ENCODE data around the gene TMTC2.

The TMTC2 gene

GRCh38 chr12:82650627-82651337, 35.9 kb upstream of the TMTC2 start:
- DNase-seq (ENCODE audit: extremely low read depth, low read depth): peak; percentile 27
- no peak overlapping the region for H3K4me3 ChIP-seq (replicated peaks; ENCODE audit: low read depth, low read length)
- no peak for TF ChIP-seq CTCF (IDR thresholded peaks at IDR 0.05; ENCODE audit: low read depth, low read length, missing control alignments)

- TF ChIP-seq CTCF (IDR thresholded peaks at IDR 0.05; ENCODE audit: low read depth, low read length, missing control alignments): no peak
- no peak overlapping the region for H3K4me3 ChIP-seq (replicated peaks; ENCODE audit: low read depth, low read length)
Observed at GRCh38 chr12:82651489-82651888, 35.2 kb upstream of the TMTC2 start.

GRCh38 chr12:82652071-82652470, 34.6 kb upstream of the TMTC2 start:
- H3K4me3 ChIP-seq (replicated peaks; ENCODE audit: low read depth, low read length): no peak overlapping the region
- no peak for TF ChIP-seq CTCF (IDR thresholded peaks at IDR 0.05; ENCODE audit: low read depth, low read length, missing control alignments)
- no peak for DNase-seq (ENCODE audit: extremely low read depth, low read depth)

More at GRCh38 chr12:82651489-82651888, 35.2 kb upstream of the TMTC2 start:
- no peak for DNase-seq (ENCODE audit: extremely low read depth, low read depth)

DNA sequence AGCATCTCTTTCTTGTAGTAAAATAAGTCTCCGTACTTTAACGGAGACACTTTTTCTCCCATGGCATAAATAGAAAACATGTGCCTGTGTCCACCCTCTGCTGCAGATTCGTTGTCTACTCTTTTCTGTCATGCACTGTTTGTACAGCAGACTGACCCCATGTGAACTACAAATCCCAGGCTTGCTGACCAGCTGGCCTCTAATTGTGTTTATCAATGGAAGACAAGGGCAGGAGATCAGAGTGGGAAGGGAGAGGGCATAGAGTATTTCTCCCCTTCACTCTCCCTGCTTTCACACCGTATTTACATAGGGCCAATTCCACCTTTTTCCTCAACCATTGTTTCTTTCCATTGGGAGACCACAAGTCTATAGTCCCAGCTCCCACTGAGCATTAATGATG, 31.0 kb upstream of the TMTC2 start:
- TF ChIP-seq CTCF (IDR thresholded peaks at IDR 0.05; ENCODE audit: low read depth, low read length, missing control alignments): no peak
- no peak overlapping the region for H3K4me3 ChIP-seq (replicated peaks; ENCODE audit: low read depth, low read length)
- DNase-seq (ENCODE audit: extremely low read depth, low read depth): no peak

- H3K4me3 ChIP-seq (replicated peaks; ENCODE audit: low read depth, low read length): no peak overlapping the region
- no peak for TF ChIP-seq CTCF (IDR thresholded peaks at IDR 0.05; ENCODE audit: low read depth, low read length, missing control alignments)
- no peak for DNase-seq (ENCODE audit: extremely low read depth, low read depth)
Observed at GRCh38 chr12:82659343-82660207, 27.1 kb upstream of the TMTC2 start.

DNA sequence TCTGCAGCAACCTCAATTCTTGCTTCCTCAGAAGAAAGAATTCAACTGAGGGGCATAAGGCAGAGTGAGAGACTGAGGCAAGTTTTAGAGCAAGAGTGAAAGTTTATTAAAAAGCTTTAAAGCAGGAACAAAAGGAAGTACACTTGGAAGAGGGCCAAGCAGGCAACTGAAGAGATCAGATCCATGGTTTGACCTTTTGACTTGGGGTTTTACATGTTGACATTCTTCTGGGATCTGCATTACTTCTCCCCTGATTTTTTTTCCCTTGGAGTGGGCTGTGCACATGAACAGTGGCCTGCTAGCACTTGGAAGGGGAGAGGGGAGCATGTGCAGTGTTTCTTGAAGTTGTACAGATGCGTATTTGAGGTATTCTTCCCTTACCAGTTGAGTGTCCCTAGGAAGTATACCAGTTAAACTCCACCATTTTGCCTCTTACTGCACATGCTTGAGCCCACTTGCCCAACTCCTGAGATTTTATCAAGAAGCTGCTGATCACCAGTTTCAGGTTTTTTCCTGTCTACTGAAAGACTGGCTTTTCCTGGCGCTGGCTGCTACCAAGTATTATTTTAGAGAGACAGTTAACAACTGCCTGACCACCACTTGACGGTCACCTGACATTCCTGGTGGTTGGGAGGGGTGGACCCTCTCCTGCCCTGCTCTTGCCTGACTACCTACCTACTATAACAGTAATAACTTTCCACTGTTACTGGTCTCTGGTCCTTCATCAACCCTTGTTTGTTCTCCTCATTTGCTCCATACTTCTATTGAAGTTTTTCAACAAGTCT, 26.0 kb upstream of the TMTC2 start:
- no peak for TF ChIP-seq CTCF (IDR thresholded peaks at IDR 0.05; ENCODE audit: low read depth, low read length, missing control alignments)
- no peak for DNase-seq (ENCODE audit: extremely low read depth, low read depth)
- H3K4me3 ChIP-seq (replicated peaks; ENCODE audit: low read depth, low read length): no peak overlapping the region

Data from HFF-Myc (cell line).